SK-MEL-5 (cell line): ENCODE results near the gene ELMOD1. TPM values are rescaled to one million over a fixed set of nuclear protein-coding genes. Genes with fewer than 3 reads are reported as not detected.

Experiments
- DNase-seq: peaks from one replicate; pipeline ENCODE4 v3.0.0-alpha.2; 2016; ENCODE audit warnings: low read depth, low spot score
- in situ Hi-C: cut with HindIII; loops from 2 replicates; pipeline ENCODE4 v1.10.0; 2016; ENCODE audit warnings: low sequenced_read_pairs, high pct_unique_total_duplicates, low pct_unique_long_range_greater_than_20kb
- total RNA-seq: library from RNA; depleted of rRNA; stranded (reverse); fragments of >200 nt; shearing (Covaris generic); gene quantifications from 2 replicates; pipeline ENCODE4 v1.2.3, GENCODE V29; 2014

ELMOD1 gene
- total RNA-seq, 1 experiment from 2014 or later = 0.77 TPM

- DNase-seq = no peak
- in situ Hi-C loops = no loop called here
Observed at GRCh38 chr11:107666911-107667613, 76.1 kb downstream of the ELMOD1 start.

- in situ Hi-C loops = no loop called here
- DNase-seq = no peak
Observed at GRCh38 chr11:107669191-107669740, 78.3 kb downstream of the ELMOD1 start.

GRCh38 chr11:107669893-107670601 lies 79.1 kb downstream of the ELMOD1 start:
- in situ Hi-C loops = no loop called here
- DNase-seq = no peak

GRCh38 chr11:107675902-107676301 lies 85.0 kb downstream of the ELMOD1 start:
- in situ Hi-C loops = no loop called here
- no peak for DNase-seq

- in situ Hi-C loops = no loop called here
- no peak for DNase-seq
Observed at GRCh38 chr11:107676336-107677057, 85.5 kb downstream of the ELMOD1 start.

GRCh38 chr11:107677924-107678631 lies 87.1 kb downstream of the ELMOD1 start:
- no peak for DNase-seq
- in situ Hi-C loops = no loop called here

GRCh38 chr11:107678632-107678971 lies 87.7 kb downstream of the ELMOD1 start:
- in situ Hi-C loops = no loop called here
- DNase-seq = no peak

GRCh38 chr11:107679255-107680024 lies 88.5 kb downstream of the ELMOD1 start:
- in situ Hi-C loops = no loop called here
- DNase-seq = no peak

- in situ Hi-C loops = no loop called here
- DNase-seq = no peak
Observed at GRCh38 chr11:107682171-107682570, 91.2 kb downstream of the ELMOD1 start.

- in situ Hi-C loops = no loop called here
- DNase-seq = no peak
Observed at GRCh38 chr11:107682572-107682971, 91.6 kb downstream of the ELMOD1 start.

GRCh38 chr11:107683061-107683460 lies 92.1 kb downstream of the ELMOD1 start:
- DNase-seq = no peak
- in situ Hi-C loops = no loop called here

- DNase-seq = peak; percentile 43
- in situ Hi-C loops = no loop called here
Observed at GRCh38 chr11:107683807-107684206, 92.9 kb downstream of the ELMOD1 start.

- in situ Hi-C loops = no loop called here
- no peak for DNase-seq
Observed at GRCh38 chr11:107688322-107688918, 97.5 kb downstream of the ELMOD1 start.

- in situ Hi-C loops = no loop called here
- DNase-seq = peak; percentile 70
Observed at GRCh38 chr11:107689317-107690202, 98.6 kb downstream of the ELMOD1 start.

- in situ Hi-C loops = no loop called here
- no peak for DNase-seq
Observed at GRCh38 chr11:107691000-107691750, 100.2 kb downstream of the ELMOD1 start.
